Adrenal gland (tissue), 5 donors: ENCODE measurements around the gene NBDY.
"Not testable (repeated sequence)": the region's sequence is repeated elsewhere in the genome, so short reads cannot be mapped to it uniquely, and the experiment has no call there.

Experiments used
- CTCF ChIP-seq, 6 experiments: fragments of 450-650 bp in 4 of 6; fragments of 200-600 bp in 2 of 6; sonication (generic) in 1 of 6; IDR thresholded peaks; 1 replicate in 5 of 6; 2 replicates in 1 of 6; pipeline versions ENCODE4 v1.5.1 to v1.8.0; 2016 to 2021; ENCODE audit warnings: antibody characterized with exemption in 6 of 6, mild to moderate bottlenecking in 2 of 6, moderate library complexity in 1 of 6
- POLR2A ChIP-seq, 2 donors: fragments of 450-650 bp; IDR thresholded peaks; one replicate each; pipeline ENCODE4 v1.6.1; 2017; ENCODE audit warnings: antibody characterized with exemption in 2 of 2, mild to moderate bottlenecking in 2 of 2, moderate library complexity in 1 of 2
- donor health status: DM: no; HTN: no; CAD: no.

- not testable (repeated sequence) for TF ChIP-seq CTCF, POLR2A (IDR thresholded peaks at IDR 0.05)
Measured at GRCh38 chrX:56773522-56774060, 44.5 kb downstream of the NBDY start.
